Panc1 (cell line): ENCODE data around the gene STK16. TPM values are rescaled to one million over a fixed set of nuclear protein-coding genes. Genes with fewer than 3 reads are reported as not detected.

Experiments used
- ATAC-seq: fragments of 200-7000 bp; cut with Tn5 transposase; 2 replicates; pipeline ENCODE4 v1.9.1; 2020; ENCODE audit warnings: mild to moderate bottlenecking, moderate library complexity
- BruUV-seq: library from RNA; stranded (reverse); fragments of 400-500 nt; replicated peaks from 2 replicates; lab custom pipeline; 2021; lab: Mats Ljungman, UMichigan
- CTCF ChIA-PET: fragments of 300-600 bp; sonication (Branson Sonifier 250); formaldehyde crosslinking; loops from one replicate; lab custom pipeline; 2022; ENCODE audit warnings: antibody characterized with exemption; lab: Charles Lee
- POLR2A ChIA-PET: fragments of 300-600 bp; sonication (Branson Sonifier 250); formaldehyde crosslinking; loops from one replicate; lab custom pipeline; 2022; ENCODE audit warnings: antibody characterized with exemption; lab: Charles Lee
- DNase-seq: peaks from one replicate; pipeline ENCODE4 v3.0.0-alpha.2; 2010; ENCODE audit warnings: low read depth, low spot score
- H3K27ac ChIP-seq: 2 replicates; pipeline ENCODE4 v1.5.1; 2011; ENCODE audit warnings: mild to moderate bottlenecking, low read length, inconsistent platforms
- H3K27me3 ChIP-seq: fragments of 200-500 bp; sonication (Bioruptor generic); 2 replicates; pipeline ENCODE4 v1.6.0; 2014; ENCODE audit warnings: low read length, inconsistent platforms; ENCODE audit not compliant: control insufficient read depth, insufficient read depth
- H3K36me3 ChIP-seq: fragments of 200-500 bp; sonication (Bioruptor generic); 2 replicates; pipeline ENCODE4 v1.5.1; 2014; ENCODE audit warnings: inconsistent platforms, mild to moderate bottlenecking, low read length, moderate library complexity; ENCODE audit not compliant: control insufficient read depth, insufficient read depth
- H3K4me1 ChIP-seq: 2 replicates; pipeline ENCODE4 v1.5.1; 2011; ENCODE audit warnings: inconsistent platforms, mild to moderate bottlenecking, low read length, moderate library complexity; ENCODE audit not compliant: control insufficient read depth, insufficient read depth
- H3K4me3 ChIP-seq, 2 experiments: 2 replicates each; pipeline ENCODE4 v1.5.1; 2011 to 2012; ENCODE audit warnings: low read depth in 2 of 2, low read length in 2 of 2, mild to moderate bottlenecking in 2 of 2, inconsistent platforms in 1 of 2, moderate library complexity in 1 of 2
- H3K9me3 ChIP-seq: fragments of 200-500 bp; sonication (Bioruptor generic); 2 replicates; pipeline ENCODE4 v1.5.1; 2014; ENCODE audit warnings: low read depth, mild to moderate bottlenecking, inconsistent platforms, low read length, moderate library complexity; ENCODE audit not compliant: control insufficient read depth, insufficient read depth
- POLR2AphosphoS5 ChIP-seq: IDR thresholded peaks from 2 replicates; pipeline ENCODE4 v1.6.1; 2012; ENCODE audit warnings: mild to moderate bottlenecking, low read depth, low read length, moderate library complexity
- REST ChIP-seq, 2 experiments: IDR thresholded peaks; 2 replicates each; pipeline ENCODE4 v1.6.1; 2011 to 2012; ENCODE audit warnings: low read depth in 2 of 2, control low read depth in 1 of 2, low read length in 1 of 2, mild to moderate bottlenecking in 1 of 2, moderate library complexity in 1 of 2; ENCODE audit not compliant: insufficient read depth in 1 of 2
- SIN3A ChIP-seq: IDR thresholded peaks from 2 replicates; pipeline ENCODE4 v1.6.1; 2012; ENCODE audit warnings: low read depth, mild to moderate bottlenecking, low read length, moderate library complexity, borderline replicate concordance; ENCODE audit not compliant: insufficient read depth
- TCF7L2 ChIP-seq: IDR thresholded peaks from 2 replicates; pipeline ENCODE4 v1.6.1; 2011; ENCODE audit warnings: mild to moderate bottlenecking, low read depth, low read length, inconsistent platforms
- in situ Hi-C: cut with HindIII; loops from 2 replicates; pipeline ENCODE4 v1.10.0; 2016; ENCODE audit warnings: low sequenced_read_pairs, low pct_unique_long_range_greater_than_20kb
- intact Hi-C: fragments of 100-400 bp; cut with micrococcal nuclease; formaldehyde crosslinking; loops from one replicate; pipeline ENCODE4 v1.10.0; 2022; ENCODE audit not compliant: unreplicated experiment
- total RNA-seq: library from RNA; stranded (reverse); gene quantifications from one replicate; pipeline ENCODE4 v1.2.1, GENCODE V29; 2021; ENCODE audit not compliant: unreplicated experiment
- TF ChIP-seq, protein P1 (sequence below): fragments of 450-650 bp; IDR thresholded peaks from 2 replicates; pipeline ENCODE4 v1.5.1; 2017; ENCODE audit warnings: mild to moderate bottlenecking

Gene STK16
- total RNA-seq, 1 experiment from 2014 or later, result 29.9 TPM

- intact Hi-C loops, result no loop called here
- in situ Hi-C loops, result no loop called here
- ATAC-seq, result no peak
- POLR2A ChIA-PET, result no interaction called here
- Histone ChIP-seq H3K4me3 (no peak overlapping the region), H3K4me1 (no peaks in the 10 kb centered on the region), H3K27ac (no peak overlapping the region), H3K9me3 (no peaks in the 10 kb centered on the region), H3K36me3 (peaks cover 10% of the 10 kb centered on the region; the same call in 1 of the 2 replicates), H3K27me3 (no peaks in the 10 kb centered on the region)
- DNase-seq, result no peak
- CTCF ChIA-PET, result interaction anchor here (0.6 kb wide), 1 partner anchor 503 kb away, joined by 4 read pairs; no protein-coding TSS in a partner anchor
- no peak for TF ChIP-seq TCF7L2
- TF ChIP-seq, protein P1, sequence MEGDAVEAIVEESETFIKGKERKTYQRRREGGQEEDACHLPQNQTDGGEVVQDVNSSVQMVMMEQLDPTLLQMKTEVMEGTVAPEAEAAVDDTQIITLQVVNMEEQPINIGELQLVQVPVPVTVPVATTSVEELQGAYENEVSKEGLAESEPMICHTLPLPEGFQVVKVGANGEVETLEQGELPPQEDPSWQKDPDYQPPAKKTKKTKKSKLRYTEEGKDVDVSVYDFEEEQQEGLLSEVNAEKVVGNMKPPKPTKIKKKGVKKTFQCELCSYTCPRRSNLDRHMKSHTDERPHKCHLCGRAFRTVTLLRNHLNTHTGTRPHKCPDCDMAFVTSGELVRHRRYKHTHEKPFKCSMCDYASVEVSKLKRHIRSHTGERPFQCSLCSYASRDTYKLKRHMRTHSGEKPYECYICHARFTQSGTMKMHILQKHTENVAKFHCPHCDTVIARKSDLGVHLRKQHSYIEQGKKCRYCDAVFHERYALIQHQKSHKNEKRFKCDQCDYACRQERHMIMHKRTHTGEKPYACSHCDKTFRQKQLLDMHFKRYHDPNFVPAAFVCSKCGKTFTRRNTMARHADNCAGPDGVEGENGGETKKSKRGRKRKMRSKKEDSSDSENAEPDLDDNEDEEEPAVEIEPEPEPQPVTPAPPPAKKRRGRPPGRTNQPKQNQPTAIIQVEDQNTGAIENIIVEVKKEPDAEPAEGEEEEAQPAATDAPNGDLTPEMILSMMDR, result no peak
- TF ChIP-seq POLR2AphosphoS5, result no peak
- no peak for TF ChIP-seq REST (IDR thresholded peaks at IDR 0.05; ENCODE audit: insufficient read depth in 1 of 2, low read depth in 2 of 2, low read length in 1 of 2)
- no peak for TF ChIP-seq SIN3A
- no TSS peak for BruUV-seq
These were observed 10.9 kb upstream of the STK16 start for GRCh38 chr2:219234331-219234730.

DNA sequence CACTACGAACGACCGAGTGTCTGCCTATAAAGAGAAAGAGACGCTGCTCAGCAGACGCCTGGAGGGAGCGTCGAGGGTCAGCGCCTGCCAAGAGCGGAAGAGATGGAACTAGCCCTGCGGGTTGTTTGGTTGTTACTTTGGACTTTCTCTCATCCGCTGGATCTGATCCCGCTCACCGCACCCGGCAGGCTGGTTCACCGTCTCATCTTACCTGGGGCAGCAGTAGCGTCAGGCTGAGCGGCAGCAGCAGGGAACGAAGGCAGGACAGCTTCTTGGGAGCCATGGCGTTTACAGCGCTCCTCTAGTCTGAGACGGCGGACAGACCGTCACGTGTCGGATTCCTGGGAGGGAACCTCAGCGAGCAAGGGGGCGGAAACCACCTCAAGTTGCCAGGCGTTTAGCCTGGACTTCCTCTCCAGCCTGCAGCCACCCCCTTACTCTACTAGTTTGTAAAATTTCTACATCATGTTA, 2.0 kb upstream of the STK16 start:
- intact Hi-C loops (no loop called here), in situ Hi-C loops (no loop called here)
- ChIA-PET POLR2A (no interaction called here), CTCF (no interaction called here)
- BruUV-seq, result TSS peak; percentile 56
- no peak overlapping the region for H3K4me3 ChIP-seq
- no peaks in the 10 kb centered on the region for H3K27me3 ChIP-seq
- H3K27ac ChIP-seq, result no peak overlapping the region
- no peak for DNase-seq
- no peak for ATAC-seq
- no peaks in the 10 kb centered on the region; the same call in 1 of the 2 replicates for H3K36me3 ChIP-seq
- no peaks in the 10 kb centered on the region for H3K9me3 ChIP-seq
- no peak for TF ChIP-seq REST (IDR thresholded peaks at IDR 0.05; ENCODE audit: insufficient read depth in 1 of 2, low read depth in 2 of 2, low read length in 1 of 2)
- TF ChIP-seq, protein P1, result no peak
- TF ChIP-seq TCF7L2, result no peak
- TF ChIP-seq POLR2AphosphoS5, result no peak
- TF ChIP-seq SIN3A, result no peak
- peaks cover 19% of the 10 kb centered on the region for H3K4me1 ChIP-seq
